Iris pigment epithelial cell (primary cell): ENCODE data around the gene RNF181.
"Not testable (repeated sequence)": the region's sequence is repeated elsewhere in the genome, so short reads cannot be mapped to it uniquely, and the experiment has no call there.

Experiments
- DNase-seq: peaks from one replicate; pipeline ENCODE4 v3.0.0-alpha.2; 2011; ENCODE audit warnings: low read depth

Gene RNF181

DNA sequence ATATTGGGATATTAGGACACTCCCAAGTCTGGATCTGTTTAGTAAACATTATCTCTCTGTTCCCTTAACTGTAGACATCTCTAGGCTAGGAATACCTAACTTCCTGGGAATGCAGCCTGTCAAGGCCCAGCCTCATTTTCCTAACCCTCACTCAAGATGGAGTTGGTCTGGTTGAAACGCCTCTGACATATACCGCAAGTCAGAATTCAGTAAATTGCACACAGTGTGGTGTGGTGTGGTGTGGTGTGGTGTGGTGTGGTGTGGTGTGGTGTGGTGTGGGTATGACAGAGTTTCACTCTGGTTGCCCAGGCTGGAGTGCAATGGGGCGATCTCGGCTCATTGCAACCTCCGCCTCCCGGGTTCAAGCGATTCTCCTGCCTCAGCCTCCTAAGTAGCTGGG, 19.2 kb downstream of the RNF181 start:
- not testable (repeated sequence) for DNase-seq

DNA sequence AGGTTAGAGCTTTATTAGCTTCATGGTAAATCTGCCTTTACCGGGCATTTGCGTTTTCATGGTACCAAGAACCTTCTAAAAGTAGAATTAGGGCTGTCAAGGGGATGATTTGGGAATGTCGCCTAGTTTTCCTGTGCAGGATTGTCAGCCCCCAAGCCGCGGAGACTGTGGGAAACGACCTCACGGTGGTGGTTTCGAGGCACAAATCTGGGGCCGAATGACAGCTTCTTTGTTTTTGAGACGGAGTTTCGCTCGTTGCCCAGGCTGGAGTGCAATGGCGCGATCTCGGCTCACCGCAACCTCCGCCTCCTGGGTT, 19.8 kb downstream of the RNF181 start:
- DNase-seq, result no peak

GRCh38 chr2:85617723-85618122, 22.2 kb downstream of the RNF181 start:
- DNase-seq, result not testable (repeated sequence)

- DNase-seq, result no peak
Measured at GRCh38 chr2:85619617-85620016, 24.1 kb downstream of the RNF181 start.

- DNase-seq, result no peak
Measured at GRCh38 chr2:85621338-85621737, 25.8 kb downstream of the RNF181 start.

DNA sequence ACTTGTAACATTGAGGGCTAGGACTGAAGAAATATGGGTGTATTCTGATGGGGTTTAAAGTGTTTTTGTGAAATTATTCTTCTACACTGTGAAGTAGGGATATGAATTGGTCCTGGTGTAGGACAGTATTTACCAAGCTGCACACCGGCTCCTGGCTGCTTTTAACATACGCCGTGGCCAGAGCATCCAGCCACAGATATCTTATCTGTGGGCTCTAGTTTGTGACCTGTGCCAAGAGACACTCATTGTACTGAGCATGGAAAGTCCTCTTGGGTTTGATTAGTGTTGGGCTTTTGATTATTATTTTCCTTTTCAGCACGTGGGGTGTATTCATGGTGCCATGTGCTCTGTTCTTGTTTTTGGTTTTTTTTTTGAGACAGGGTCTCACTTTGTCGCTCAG, 28.4 kb downstream of the RNF181 start:
- no peak for DNase-seq

DNA sequence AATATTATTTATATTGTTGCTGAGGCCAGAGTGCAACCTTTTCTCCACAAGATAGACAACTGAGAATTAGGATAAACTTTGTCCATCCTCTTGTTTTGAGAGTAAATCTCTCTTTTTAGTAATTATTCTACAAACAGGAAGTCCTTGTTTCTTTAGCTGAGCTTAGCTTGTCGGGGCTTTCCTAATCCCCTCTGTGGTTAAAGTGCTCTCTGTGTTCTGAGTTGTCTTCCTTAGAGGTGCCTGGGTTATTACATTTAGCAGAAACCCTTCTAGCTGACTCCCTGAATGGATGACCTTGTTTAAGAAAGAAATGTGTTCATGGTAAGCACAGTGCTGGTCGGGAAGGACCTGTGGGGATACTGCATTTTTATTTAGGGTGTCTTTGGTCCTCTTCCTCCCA, 33.1 kb downstream of the RNF181 start:
- DNase-seq, result peak; percentile 83

DNA sequence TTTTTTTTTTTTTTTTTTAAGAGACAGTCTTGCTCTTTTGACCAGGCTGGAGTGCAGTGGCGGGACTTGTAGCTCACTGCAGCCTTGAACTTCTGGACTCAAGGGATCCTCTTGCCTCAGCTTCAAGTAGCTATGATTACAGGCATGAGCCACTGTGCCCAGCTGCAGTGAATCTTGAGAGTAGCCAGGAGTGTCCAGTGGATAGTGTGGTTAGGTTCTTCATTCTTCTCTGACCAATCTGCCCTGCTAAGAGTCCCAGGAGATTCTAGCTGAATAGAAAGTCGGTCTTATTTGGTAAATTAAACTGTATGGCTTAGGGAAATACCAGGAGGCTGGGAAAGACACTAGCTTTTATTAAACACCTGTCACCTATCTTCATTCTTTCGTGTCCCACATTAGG, 35.8 kb downstream of the RNF181 start:
- DNase-seq, result no peak

DNA sequence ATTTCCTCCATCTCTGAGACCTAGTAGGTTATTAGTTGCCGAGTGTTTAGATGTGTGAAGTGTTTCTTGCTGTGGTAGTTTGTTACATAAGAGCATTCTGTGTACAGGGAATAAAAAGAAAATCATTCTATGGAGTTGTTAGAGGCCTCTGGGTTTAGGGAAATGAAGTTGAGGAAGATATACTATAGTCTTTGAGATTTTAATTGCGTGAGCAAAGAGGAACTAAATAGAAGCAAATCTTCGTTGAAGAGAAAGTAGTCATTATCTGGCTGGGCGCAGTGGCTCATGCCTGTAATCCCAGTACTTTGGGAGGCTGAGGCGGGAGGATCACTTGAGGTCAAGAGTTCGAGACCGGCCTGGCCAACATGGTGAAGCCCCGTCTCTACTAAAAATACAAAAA, 39.5 kb downstream of the RNF181 start:
- no peak for DNase-seq

DNA sequence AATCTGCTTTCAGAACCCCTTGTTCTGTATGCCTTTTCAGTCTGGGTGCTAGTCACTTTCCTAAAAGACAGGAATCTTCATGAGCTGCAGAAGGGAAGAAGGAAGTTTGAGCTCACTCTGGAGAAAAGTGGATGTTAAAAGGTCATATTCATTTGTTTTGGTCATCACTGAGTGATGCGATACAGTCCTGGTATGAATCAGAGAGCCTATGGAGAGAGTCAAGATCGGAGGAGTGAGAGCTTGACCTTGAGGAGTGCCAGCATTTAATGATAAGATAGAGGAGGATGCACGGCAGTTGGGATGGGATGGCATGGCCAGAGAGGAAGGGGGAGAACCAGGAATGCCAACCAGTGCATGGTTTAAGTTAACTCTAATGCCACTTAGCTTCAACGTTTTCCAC, 40.1 kb downstream of the RNF181 start:
- peak; percentile 50 for DNase-seq

DNA sequence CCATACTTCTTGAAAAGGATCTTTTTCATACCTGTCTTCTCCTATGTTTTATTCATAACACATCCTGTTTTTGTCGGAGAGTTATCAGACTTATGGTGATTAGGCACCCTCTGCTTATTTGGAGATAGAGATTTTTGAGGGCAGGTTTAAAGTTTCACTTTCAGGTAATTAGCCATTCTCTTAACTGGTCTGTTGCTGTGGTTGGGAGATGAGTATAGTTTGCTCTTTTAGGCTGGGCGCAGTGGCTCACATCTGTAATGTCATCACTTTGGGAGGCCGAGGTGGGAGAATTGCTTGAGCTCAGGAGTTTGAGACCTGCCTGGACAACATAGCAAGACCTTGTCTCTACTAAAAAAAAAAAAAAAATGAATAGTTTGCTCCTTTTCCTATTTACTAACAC, 47.2 kb downstream of the RNF181 start:
- DNase-seq, result no peak

DNA sequence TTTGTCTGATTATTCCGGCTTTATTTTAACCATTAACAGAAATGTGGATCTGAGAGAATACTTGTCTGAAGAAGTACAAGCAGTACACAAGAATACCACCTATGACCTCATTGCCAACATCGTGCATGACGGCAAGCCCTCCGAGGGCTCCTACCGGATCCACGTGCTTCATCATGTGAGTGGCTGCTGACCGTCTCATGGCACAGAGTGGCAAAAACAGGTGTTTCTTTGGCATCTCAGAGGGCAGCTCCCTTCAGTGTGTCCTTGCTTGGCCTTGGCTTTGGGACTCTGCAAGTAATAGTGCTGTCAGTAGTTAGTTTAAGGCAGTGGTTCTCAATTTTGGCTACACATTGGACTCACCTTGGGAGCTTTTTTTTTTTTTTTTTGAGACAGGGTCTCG, 49.4 kb downstream of the RNF181 start:
- DNase-seq, result no peak

- DNase-seq, result no peak
Measured at GRCh38 chr2:85646166-85646565, 50.6 kb downstream of the RNF181 start.
